Endothelial cell of umbilical vein (primary cell): ENCODE data around the gene PML.

Experiments
- CTCF ChIP-seq, 2 donors: IDR thresholded peaks; 1 replicate in 1 of 2; 2 replicates in 1 of 2; pipeline ENCODE4 v1.5.1; 2011; ENCODE audit warnings: low read length in 2 of 2, mild to moderate bottlenecking in 2 of 2, moderate library complexity in 2 of 2, control low read depth in 1 of 2, inconsistent platforms in 1 of 2, low read depth in 1 of 2; ENCODE audit not compliant: insufficient read depth in 1 of 2; ENCODE audit errors: extremely low read depth in 1 of 2
- EZH2 ChIP-seq: IDR thresholded peaks from 2 replicates; pipeline ENCODE4 v1.6.1; 2012; ENCODE audit warnings: borderline replicate concordance, low read depth, mild to moderate bottlenecking, moderate library complexity, low read length, inconsistent platforms; ENCODE audit not compliant: severe bottlenecking
- GATA2 ChIP-seq: IDR thresholded peaks from 2 replicates; pipeline ENCODE4 v1.7.0; 2011; ENCODE audit warnings: low read depth, mild to moderate bottlenecking, moderate library complexity, mixed read lengths, low read length; ENCODE audit not compliant: insufficient read length, insufficient read depth
- JUN ChIP-seq: IDR thresholded peaks from 2 replicates; pipeline ENCODE4 v1.6.1; 2011; ENCODE audit warnings: borderline replicate concordance, low read depth; ENCODE audit not compliant: insufficient read length, insufficient read depth
- MYC ChIP-seq: IDR thresholded peaks from one replicate; pipeline ENCODE4 v1.6.1; 2011; ENCODE audit warnings: mild to moderate bottlenecking, low read depth, low read length
- POLR2A ChIP-seq: IDR thresholded peaks from 2 replicates; pipeline ENCODE4 v1.6.1; 2012; ENCODE audit warnings: low read depth, mild to moderate bottlenecking, control low read depth, low read length
- POLR2AphosphoS5 ChIP-seq: IDR thresholded peaks from 2 replicates; pipeline ENCODE4 v1.6.1; 2012; ENCODE audit warnings: low read depth, mild to moderate bottlenecking, control low read depth, low read length, moderate library complexity; ENCODE audit not compliant: insufficient read depth
- TF ChIP-seq, protein P1 (sequence below): IDR thresholded peaks from 2 replicates; pipeline ENCODE4 v1.6.1; 2011; ENCODE audit not compliant: insufficient read depth, insufficient read length

DNA sequence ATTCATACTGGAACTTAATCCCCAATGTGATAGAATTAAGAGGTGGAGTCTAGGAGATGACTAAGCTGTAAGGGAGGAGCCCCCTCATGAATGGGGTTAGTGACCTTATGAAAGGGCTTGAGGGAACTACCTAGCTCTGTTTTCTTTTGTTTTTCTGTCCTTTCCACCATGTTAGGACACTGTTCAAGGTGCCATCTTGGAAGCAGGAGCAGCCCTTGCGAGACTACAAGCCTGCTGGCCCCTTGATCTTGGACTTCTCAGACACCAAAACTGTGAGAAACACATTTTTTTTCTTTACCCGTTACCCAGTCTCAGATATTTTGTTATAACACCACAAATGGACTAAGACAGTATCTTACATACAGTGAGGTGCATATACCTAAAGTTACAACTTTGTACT, 61.3 kb downstream of the PML start:
- TF ChIP-seq EZH2 (no peak), CTCF (IDR thresholded peaks at IDR 0.05; ENCODE audit: extremely low read depth in 1 of 2, insufficient read depth in 1 of 2, low read depth in 1 of 2, low read length in 2 of 2) (no peak), POLR2AphosphoS5 (no peak), POLR2A (no peak), MYC (no peak), JUN (no peak), GATA2 (no peak)
- TF ChIP-seq, protein P1, sequence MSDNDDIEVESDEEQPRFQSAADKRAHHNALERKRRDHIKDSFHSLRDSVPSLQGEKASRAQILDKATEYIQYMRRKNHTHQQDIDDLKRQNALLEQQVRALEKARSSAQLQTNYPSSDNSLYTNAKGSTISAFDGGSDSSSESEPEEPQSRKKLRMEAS, result no peak
